Activated effector memory CD4-positive, alpha-beta T cell treated with Interleukin-2 at 50 U/mL for 16 hours (primary cell): ENCODE results near the gene HEATR3.

Experiments used
- DNase-seq: peaks from one replicate; pipeline ENCODE4 v3.0.0-alpha.2; 2020

HEATR3 gene

GRCh38 chr16:50059111-50059510 lies 6.7 kb upstream of the HEATR3 start:
- DNase-seq, result no peak

- no peak for DNase-seq
Measured at GRCh38 chr16:50059669-50060068, 6.1 kb upstream of the HEATR3 start.

- no peak for DNase-seq
Measured at GRCh38 chr16:50061326-50061725, 4.4 kb upstream of the HEATR3 start.

GRCh38 chr16:50065241-50065623 lies 538 bp upstream of the HEATR3 start:
- DNase-seq, result no peak

- no peak for DNase-seq
Measured at GRCh38 chr16:50066482-50067289, 916 bp downstream of the HEATR3 start.

- DNase-seq, result no peak
Measured at GRCh38 chr16:50067290-50067853, 1.6 kb downstream of the HEATR3 start.

- no peak for DNase-seq
Measured at GRCh38 chr16:50068550-50068949, 2.8 kb downstream of the HEATR3 start.

GRCh38 chr16:50069060-50069459 lies 3.3 kb downstream of the HEATR3 start:
- DNase-seq, result no peak

GRCh38 chr16:50071075-50071671 lies 5.4 kb downstream of the HEATR3 start:
- no peak for DNase-seq

- DNase-seq, result no peak
Measured at GRCh38 chr16:50072730-50073129, 7.0 kb downstream of the HEATR3 start.

GRCh38 chr16:50079397-50080140 lies 13.8 kb downstream of the HEATR3 start:
- no peak for DNase-seq

GRCh38 chr16:50081428-50082018 lies 15.8 kb downstream of the HEATR3 start:
- DNase-seq, result no peak

GRCh38 chr16:50083996-50084395 lies 18.2 kb downstream of the HEATR3 start:
- DNase-seq, result no peak

- DNase-seq, result no peak
Measured at GRCh38 chr16:50086176-50086575, 20.4 kb downstream of the HEATR3 start.

GRCh38 chr16:50088302-50088701 lies 22.5 kb downstream of the HEATR3 start:
- no peak for DNase-seq

GRCh38 chr16:50092891-50093290 lies 27.1 kb downstream of the HEATR3 start:
- DNase-seq, result no peak

- DNase-seq, result no peak
Measured at GRCh38 chr16:50093607-50094539, 28.1 kb downstream of the HEATR3 start.

GRCh38 chr16:50096791-50097190 lies 31.0 kb downstream of the HEATR3 start:
- no peak for DNase-seq

GRCh38 chr16:50099957-50100648 lies 34.3 kb downstream of the HEATR3 start:
- no peak for DNase-seq

GRCh38 chr16:50102051-50102746 lies 36.4 kb downstream of the HEATR3 start:
- DNase-seq, result no peak

- DNase-seq, result no peak
Measured at GRCh38 chr16:50103764-50104163, 38.0 kb downstream of the HEATR3 start.
